HG02938 (cell line): ENCODE results near the gene WWC2.
"Not testable (repeated sequence)": the region's sequence is repeated elsewhere in the genome, so short reads cannot be mapped to it uniquely, and the experiment has no call there.

ENCODE experiments used
- ATAC-seq: cut with Tn5 transposase; IDR thresholded peaks from one replicate; pipeline ENCODE4 v1.9.1; 2021; ENCODE audit warnings: mild to moderate bottlenecking, moderate library complexity; ENCODE audit not compliant: unreplicated experiment

WWC2 gene

DNA sequence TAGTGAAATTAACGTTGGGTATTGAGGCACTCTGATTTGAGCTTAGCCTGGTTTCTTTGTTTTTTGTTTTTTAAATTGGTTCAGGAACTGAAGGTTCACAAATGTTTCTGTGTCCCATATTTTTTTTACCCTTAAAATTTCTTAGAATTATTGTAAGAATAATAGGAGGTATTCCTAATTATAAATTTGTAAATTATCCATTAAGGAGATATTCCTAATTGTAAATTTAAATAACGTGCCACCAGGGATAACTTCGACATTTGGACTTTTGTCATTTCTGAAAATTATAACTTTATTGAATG, 1.2 kb downstream of the WWC2 start:
- ATAC-seq: no peak

DNA sequence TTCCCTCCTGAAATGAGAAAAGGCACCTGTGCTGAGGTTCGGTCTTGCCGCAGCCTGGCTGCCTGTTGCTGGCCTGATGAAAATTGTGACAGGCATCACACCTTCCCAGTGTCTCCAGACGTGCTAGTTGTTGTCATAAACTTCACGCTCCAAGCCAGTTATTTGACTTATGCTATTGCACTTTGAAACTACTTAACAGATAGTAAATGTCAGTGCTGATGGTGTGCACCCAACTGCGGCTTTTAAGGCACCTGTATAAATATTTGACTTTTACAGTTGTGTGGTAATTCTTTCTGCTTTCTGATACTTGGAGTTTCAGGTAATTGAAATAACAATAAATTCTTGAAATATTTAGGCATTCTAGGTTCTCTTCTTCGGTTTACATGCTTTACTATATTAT, 1.8 kb downstream of the WWC2 start:
- no peak for ATAC-seq

GRCh38 chr4:183101956-183102480, 3.0 kb downstream of the WWC2 start:
- no peak for ATAC-seq

DNA sequence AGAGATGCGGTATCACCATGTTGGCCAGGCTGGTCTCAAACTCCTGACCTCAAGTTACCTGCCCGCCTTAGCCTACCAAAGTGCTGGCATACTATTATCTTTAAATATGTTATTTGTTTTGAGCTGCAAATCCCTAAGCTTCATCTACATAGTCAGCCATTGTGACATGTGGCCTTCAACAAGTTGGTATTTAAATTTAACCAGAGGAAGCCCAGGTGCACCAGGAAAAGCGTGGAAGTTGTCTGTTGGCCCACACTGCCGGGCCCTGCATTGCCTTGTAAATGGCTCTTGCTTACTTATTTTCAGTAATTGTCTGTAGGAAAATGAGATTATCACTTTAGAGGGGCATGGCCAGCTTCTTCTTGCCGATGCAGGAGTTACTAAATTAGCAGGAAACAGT, 6.0 kb downstream of the WWC2 start:
- ATAC-seq: no peak

GRCh38 chr4:183106839-183107238, 7.8 kb downstream of the WWC2 start:
- no peak for ATAC-seq

DNA sequence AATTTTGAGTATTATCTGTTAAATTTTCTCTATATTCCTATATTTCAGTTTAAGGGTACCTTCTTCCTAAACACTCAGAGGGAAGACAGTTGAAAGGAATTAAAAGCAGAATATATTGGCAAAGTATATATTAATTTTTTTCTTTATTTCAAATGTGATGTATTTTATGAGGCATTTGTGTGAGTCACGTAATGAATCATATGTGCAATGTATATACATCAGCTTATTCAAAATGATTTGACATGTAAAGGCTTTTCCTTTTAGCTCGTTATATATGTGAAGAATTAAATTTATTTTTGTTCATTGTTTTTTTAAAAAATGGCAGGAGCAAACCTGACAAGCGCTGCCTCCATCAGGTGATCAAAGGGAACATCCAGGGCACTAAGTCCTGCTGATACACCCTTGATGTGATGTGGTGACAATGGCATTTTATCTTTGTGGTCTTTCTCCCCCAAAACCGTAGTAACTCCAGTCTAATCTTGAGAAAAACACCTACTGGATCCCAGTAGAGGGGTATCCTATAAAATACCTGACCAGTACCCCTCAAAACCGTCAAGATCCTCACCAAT, 8.9 kb downstream of the WWC2 start:
- ATAC-seq: no peak

DNA sequence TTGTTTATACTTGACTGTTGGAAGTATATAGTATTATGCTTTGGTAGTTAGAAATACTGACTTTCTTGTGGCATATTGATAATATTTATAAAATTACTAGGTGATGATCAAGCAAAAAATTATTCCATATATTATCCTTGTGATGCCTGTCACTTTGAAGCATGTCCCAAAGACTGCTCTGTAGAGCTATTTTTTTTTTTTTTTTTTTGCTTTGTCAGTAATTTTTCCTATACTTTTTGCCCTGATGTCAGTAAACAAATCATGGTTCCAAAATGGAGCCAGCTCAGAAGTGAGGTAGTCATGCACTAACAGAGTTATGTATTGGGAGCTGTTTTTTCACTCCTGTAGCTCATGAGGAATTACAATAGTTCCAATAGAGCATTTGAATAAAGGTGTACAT, 11.2 kb downstream of the WWC2 start:
- no peak for ATAC-seq

- no peak for ATAC-seq
Measured at GRCh38 chr4:183111452-183111885, 12.4 kb downstream of the WWC2 start.

- ATAC-seq: no peak
Measured at GRCh38 chr4:183118141-183118540, 19.1 kb downstream of the WWC2 start.

DNA sequence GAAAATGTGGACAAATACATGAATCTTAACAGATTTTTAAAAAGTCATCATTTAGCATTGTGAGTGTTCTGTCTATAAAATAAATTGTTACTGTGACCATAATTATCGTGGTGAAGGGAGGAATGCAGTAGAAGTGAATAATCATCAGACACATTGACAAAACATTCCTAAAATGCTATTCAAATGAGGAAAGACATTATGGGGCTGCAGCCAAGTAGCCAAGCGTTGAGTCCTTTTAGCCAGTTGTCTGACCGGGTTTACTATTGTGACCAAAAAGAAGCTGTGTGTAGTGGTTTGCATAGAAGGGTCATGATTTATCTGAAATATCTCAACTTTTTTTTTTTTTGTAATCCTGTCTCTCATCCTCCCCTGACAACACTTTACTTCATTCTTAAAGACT, 19.5 kb downstream of the WWC2 start:
- ATAC-seq: no peak

GRCh38 chr4:183121660-183122059, 22.6 kb downstream of the WWC2 start:
- not testable (repeated sequence) for ATAC-seq

- no peak for ATAC-seq
Measured at GRCh38 chr4:183124228-183124627, 25.2 kb downstream of the WWC2 start.

DNA sequence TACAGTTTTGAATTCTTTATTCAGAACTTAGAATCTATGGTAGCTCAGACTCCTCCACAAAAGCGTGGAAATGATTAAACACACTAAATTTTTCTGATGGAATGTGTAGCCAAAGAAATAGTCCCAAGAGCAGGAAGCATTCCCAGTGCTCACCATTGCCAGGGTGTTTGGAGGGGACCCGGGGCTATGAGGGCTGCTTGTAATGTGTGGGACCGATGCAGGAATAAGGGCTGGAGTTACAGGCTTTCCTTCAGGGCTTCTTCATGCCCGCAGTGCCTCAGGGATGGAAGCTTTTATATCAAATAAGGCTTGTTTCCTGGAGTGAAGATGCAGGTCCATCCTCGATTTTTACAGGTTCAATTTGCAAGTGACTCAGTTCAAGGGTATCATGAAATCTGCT, 25.8 kb downstream of the WWC2 start:
- no peak for ATAC-seq

DNA sequence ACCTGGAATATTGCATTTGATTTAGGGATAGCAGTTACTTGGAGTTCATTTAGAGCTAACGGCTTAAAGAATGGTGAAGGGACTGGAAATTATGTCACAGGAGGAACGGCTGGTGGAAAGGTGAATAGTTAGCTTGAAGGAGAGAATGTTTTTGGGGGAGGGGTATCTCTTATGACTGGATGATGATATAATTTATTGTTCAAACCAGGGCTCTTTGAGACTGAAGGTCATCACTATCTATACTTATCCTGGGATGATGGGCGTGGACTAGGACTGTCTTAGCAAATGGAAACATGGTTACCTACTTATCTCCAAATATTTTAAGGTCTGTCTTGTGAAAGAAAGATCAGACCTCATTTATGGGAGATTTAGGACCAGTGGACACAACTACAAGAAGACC, 30.1 kb downstream of the WWC2 start:
- ATAC-seq: no peak

DNA sequence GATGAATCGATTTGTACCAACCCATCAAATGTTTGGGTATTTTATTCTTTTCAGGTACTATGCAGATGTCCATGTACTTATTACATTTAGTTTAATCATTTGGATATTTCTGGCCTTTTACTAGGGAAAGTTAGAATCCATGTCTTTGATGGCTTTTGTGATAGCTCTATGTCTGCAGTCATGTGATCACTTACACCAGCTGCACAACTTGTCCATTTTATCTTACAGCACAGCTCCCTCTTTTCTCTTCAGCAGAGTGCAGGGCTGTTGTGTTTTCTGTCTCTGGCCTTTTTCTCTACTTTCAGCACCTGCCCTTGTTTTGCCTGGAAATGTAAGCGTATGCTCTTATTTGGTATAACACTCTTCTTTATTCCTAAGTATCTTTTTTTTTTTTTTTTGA, 30.6 kb downstream of the WWC2 start:
- no peak for ATAC-seq

- no peak for ATAC-seq
Measured at GRCh38 chr4:183130328-183131155, 31.5 kb downstream of the WWC2 start.

DNA sequence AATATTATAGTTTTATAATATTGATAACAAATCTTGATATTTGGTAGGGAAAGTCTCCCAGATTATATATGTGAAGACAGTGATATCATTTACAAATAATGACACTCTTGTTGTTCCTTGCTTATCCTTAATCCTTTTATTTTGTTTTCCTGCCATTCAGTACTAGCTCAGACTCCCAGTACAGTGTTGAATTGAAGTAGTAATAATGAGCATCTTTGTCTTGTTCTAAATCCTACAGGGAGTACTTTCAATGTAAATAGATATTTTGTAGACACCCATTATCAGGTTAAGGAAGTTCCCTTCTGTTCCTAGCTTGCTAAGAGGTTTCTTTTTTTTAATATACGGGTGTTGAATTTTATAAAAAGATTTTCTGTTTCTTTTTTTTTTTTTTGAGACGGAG, 33.0 kb downstream of the WWC2 start:
- no peak for ATAC-seq

- ATAC-seq: no peak
Measured at GRCh38 chr4:183132865-183133264, 33.8 kb downstream of the WWC2 start.

DNA sequence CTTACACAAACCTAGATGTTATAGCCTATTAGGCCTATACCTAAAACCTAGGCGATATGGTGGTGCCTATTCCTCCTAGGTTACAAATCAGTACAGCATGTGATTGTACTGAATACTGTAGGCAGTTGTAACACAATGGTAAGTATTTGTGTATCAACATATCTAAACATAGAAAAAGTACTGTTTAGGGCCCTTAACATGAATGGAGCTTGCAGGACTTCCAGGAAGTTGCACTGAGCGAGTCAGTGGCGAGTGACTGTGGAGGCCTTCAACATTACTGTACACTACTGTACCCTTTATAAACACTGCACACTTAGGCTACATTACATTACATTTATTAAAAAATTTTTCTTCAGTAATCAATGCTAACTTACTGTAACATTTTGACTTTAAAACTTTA, 37.8 kb downstream of the WWC2 start:
- no peak for ATAC-seq

GRCh38 chr4:183139058-183139750, 40.1 kb downstream of the WWC2 start:
- ATAC-seq: no peak

DNA sequence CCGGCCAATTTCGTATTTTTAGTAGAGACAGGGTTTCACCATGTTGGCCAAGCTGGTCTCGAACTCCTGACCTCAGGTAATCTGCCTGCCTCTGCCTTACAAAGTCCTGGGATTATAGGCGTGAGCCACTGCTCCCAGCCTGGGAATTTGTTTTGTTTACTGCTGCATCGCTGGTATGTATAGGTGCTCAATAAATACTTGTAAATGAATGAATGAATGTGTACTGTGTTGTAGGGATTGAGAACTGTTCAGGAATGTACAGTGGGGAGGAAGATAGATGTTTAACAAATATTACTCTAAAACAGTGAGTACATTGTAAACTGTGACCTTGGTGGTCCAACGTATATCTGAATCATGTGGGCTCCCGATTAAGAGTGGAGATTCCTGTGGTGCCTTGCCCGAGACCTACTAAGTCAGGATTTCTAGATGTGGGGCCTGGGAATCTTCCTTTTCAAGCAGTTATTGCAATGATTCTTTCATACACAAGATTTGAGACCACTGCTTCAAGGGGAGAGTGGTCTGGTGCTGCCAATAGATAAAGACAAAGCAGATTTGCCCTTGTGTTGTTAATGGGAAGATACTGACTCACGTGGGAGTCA, 41.0 kb downstream of the WWC2 start:
- no peak for ATAC-seq

DNA sequence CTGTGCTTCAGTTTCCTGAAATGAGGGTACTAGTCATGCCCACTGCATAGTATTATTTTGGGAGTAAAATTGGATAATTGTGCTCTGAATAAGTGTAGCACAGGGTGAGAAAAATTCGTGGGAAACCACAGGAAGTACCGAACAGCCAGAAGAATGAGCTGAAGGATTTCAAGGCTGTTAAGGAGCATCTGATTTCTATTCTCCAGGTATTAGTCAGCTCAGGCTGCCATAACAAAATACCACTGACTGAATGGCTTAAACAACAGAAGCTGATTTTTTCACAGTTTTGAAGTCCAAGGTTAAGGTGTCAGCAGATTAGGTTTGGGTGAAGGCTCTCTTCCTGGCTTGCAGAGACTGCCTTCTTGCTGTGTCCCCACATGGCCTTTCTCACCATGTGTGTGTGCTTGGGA, 41.9 kb downstream of the WWC2 start:
- ATAC-seq: no peak
